Measurements from ENCODE around the gene TGFBR3.

TGFBR3 gene

GRCh38 chr1:91734761-91735160, 151.2 kb downstream of the TGFBR3 start:
- no peak overlapping the region for H3K18ac ChIP-seq (ENCODE audit: low read length)
- no peaks in the 10 kb centered on the region for H3K27me3 ChIP-seq (ENCODE audit: control insufficient read depth in 3 of 3, insufficient read depth in 3 of 3, low read depth in 1 of 3, low read length in 3 of 3)
- H3K14ac ChIP-seq (ENCODE audit: low read length) = no peak overlapping the region
- no CpG with 5 or more reads among the region's 8 CpGs for WGBS, 2 donors (ENCODE audit: extremely low coverage in 2 of 2, insufficient read length in 2 of 2, insufficient replicate concordance in 1 of 2)
- H3K27ac ChIP-seq (replicated peaks; ENCODE audit: low read length) = no peak overlapping the region
- no peak overlapping the region for H3K9ac ChIP-seq (ENCODE audit: low read depth, low read length, poor library complexity)
- no peak overlapping the region for H4K91ac ChIP-seq (ENCODE audit: low read depth, low read length, poor library complexity)
- H3K9me3 ChIP-seq (replicated peaks in 1 of 2; ENCODE audit: control insufficient read depth in 2 of 2, insufficient read depth in 1 of 2, low read depth in 1 of 2, low read length in 2 of 2) = peaks cover 3% of the 10 kb centered on the region in 2 donors
- H3K79me1 ChIP-seq (ENCODE audit: low read depth, low read length) = no peaks in the 10 kb centered on the region
- H3K23ac ChIP-seq (ENCODE audit: low read depth, low read length, poor library complexity) = no peak overlapping the region
- no peak for DNase-seq (ENCODE audit: low spot score)
- no peak overlapping the region for H3K4me3 ChIP-seq (ENCODE audit: low read length in 2 of 2)
- no peak overlapping the region for H3K4me2 ChIP-seq (ENCODE audit: insufficient read depth, low read length, poor library complexity, severe bottlenecking)
- peaks cover 22 to 25% of the 10 kb centered on the region in 2 donors for H3K4me1 ChIP-seq (ENCODE audit: control insufficient read depth in 2 of 2, insufficient read depth in 1 of 2, low read depth in 1 of 2, low read length in 2 of 2)
- H2BK5ac ChIP-seq (ENCODE audit: low read length) = no peak overlapping the region
- no peak overlapping the region for H2AK5ac ChIP-seq (ENCODE audit: low read depth, low read length)
- no peak overlapping the region for H2BK120ac ChIP-seq (ENCODE audit: low read depth, low read length)
- no peak overlapping the region for H2BK12ac ChIP-seq (ENCODE audit: low read length)
- H2AFZ ChIP-seq (ENCODE audit: low read length) = no peak overlapping the region
- no peak overlapping the region for H4K8ac ChIP-seq (ENCODE audit: low read depth, low read length)
- no peak overlapping the region for H2BK15ac ChIP-seq (ENCODE audit: low read length)
- H3K4ac ChIP-seq (ENCODE audit: low read length) = no peak overlapping the region
- H3K36me3 ChIP-seq (replicated peaks in 1 of 2; ENCODE audit: control insufficient read depth in 2 of 2, insufficient read depth in 2 of 2, low read length in 2 of 2) = peaks cover 0 to 4% of the 10 kb centered on the region in 2 donors

- H3K4me2 ChIP-seq (ENCODE audit: insufficient read depth, low read length, poor library complexity, severe bottlenecking) = no peak overlapping the region
- H2BK15ac ChIP-seq (ENCODE audit: low read length) = no peak overlapping the region
- no CpG with 5 or more reads among the region's 8 CpGs for WGBS, 2 donors (ENCODE audit: extremely low coverage in 2 of 2, insufficient read length in 2 of 2, insufficient replicate concordance in 1 of 2)
- H3K4me3 ChIP-seq (ENCODE audit: low read length in 2 of 2) = no peak overlapping the region
- no peaks in the 10 kb centered on the region for H3K27me3 ChIP-seq (ENCODE audit: control insufficient read depth in 3 of 3, insufficient read depth in 3 of 3, low read depth in 1 of 3, low read length in 3 of 3)
- no peak overlapping the region for H3K9ac ChIP-seq (ENCODE audit: low read depth, low read length, poor library complexity)
- no peak overlapping the region for H3K18ac ChIP-seq (ENCODE audit: low read length)
- H2BK120ac ChIP-seq (ENCODE audit: low read depth, low read length) = no peak overlapping the region
- no peak overlapping the region for H3K14ac ChIP-seq (ENCODE audit: low read length)
- H3K4me1 ChIP-seq (ENCODE audit: control insufficient read depth in 2 of 2, insufficient read depth in 1 of 2, low read depth in 1 of 2, low read length in 2 of 2) = peaks cover 22 to 25% of the 10 kb centered on the region in 2 donors
- H3K4ac ChIP-seq (ENCODE audit: low read length) = no peak overlapping the region
- H3K36me3 ChIP-seq (replicated peaks in 1 of 2; ENCODE audit: control insufficient read depth in 2 of 2, insufficient read depth in 2 of 2, low read length in 2 of 2) = no peaks in the 10 kb centered on the region
- no peak overlapping the region for H2AK5ac ChIP-seq (ENCODE audit: low read depth, low read length)
- H4K8ac ChIP-seq (ENCODE audit: low read depth, low read length) = no peak overlapping the region
- H2BK5ac ChIP-seq (ENCODE audit: low read length) = no peak overlapping the region
- DNase-seq (ENCODE audit: low spot score) = no peak
- H3K9me3 ChIP-seq (replicated peaks in 1 of 2; ENCODE audit: control insufficient read depth in 2 of 2, insufficient read depth in 1 of 2, low read depth in 1 of 2, low read length in 2 of 2) = no peaks in the 10 kb centered on the region
- no peak overlapping the region for H4K91ac ChIP-seq (ENCODE audit: low read depth, low read length, poor library complexity)
- no peak overlapping the region for H3K23ac ChIP-seq (ENCODE audit: low read depth, low read length, poor library complexity)
- no peak overlapping the region for H2BK12ac ChIP-seq (ENCODE audit: low read length)
- H3K79me1 ChIP-seq (ENCODE audit: low read depth, low read length) = no peaks in the 10 kb centered on the region
- H3K27ac ChIP-seq (replicated peaks; ENCODE audit: low read length) = no peak overlapping the region
- no peak overlapping the region for H2AFZ ChIP-seq (ENCODE audit: low read length)
These were observed 152.7 kb downstream of the TGFBR3 start for GRCh38 chr1:91733108-91733710.

GRCh38 chr1:91732291-91733107, 153.5 kb downstream of the TGFBR3 start:
- H3K18ac ChIP-seq (ENCODE audit: low read length) = peak overlapping the region; percentile 35
- H3K27me3 ChIP-seq (ENCODE audit: control insufficient read depth in 3 of 3, insufficient read depth in 3 of 3, low read depth in 1 of 3, low read length in 3 of 3) = no peaks in the 10 kb centered on the region
- H3K9me3 ChIP-seq (replicated peaks in 1 of 2; ENCODE audit: control insufficient read depth in 2 of 2, insufficient read depth in 1 of 2, low read depth in 1 of 2, low read length in 2 of 2) = no peaks in the 10 kb centered on the region
- no peak overlapping the region for H3K23ac ChIP-seq (ENCODE audit: low read depth, low read length, poor library complexity)
- no peak overlapping the region for H2BK120ac ChIP-seq (ENCODE audit: low read depth, low read length)
- H2AFZ ChIP-seq (ENCODE audit: low read length) = peak overlapping the region; percentile 11
- H3K14ac ChIP-seq (ENCODE audit: low read length) = no peak overlapping the region
- no peak overlapping the region for H2BK15ac ChIP-seq (ENCODE audit: low read length)
- no peak overlapping the region for H4K8ac ChIP-seq (ENCODE audit: low read depth, low read length)
- no peak overlapping the region for H4K91ac ChIP-seq (ENCODE audit: low read depth, low read length, poor library complexity)
- H3K4me2 ChIP-seq (ENCODE audit: insufficient read depth, low read length, poor library complexity, severe bottlenecking) = no peak overlapping the region
- no peak overlapping the region for H3K9ac ChIP-seq (ENCODE audit: low read depth, low read length, poor library complexity)
- H2BK5ac ChIP-seq (ENCODE audit: low read length) = no peak overlapping the region
- H2AK5ac ChIP-seq (ENCODE audit: low read depth, low read length) = peak overlapping the region; percentile 21
- no peaks in the 10 kb centered on the region for H3K36me3 ChIP-seq (replicated peaks in 1 of 2; ENCODE audit: control insufficient read depth in 2 of 2, insufficient read depth in 2 of 2, low read length in 2 of 2)
- H3K27ac ChIP-seq (replicated peaks; ENCODE audit: low read length) = no peak overlapping the region
- no peak overlapping the region for H3K4ac ChIP-seq (ENCODE audit: low read length)
- no peak overlapping the region for H2BK12ac ChIP-seq (ENCODE audit: low read length)
- peaks cover 21 to 23% of the 10 kb centered on the region in 2 donors for H3K4me1 ChIP-seq (ENCODE audit: control insufficient read depth in 2 of 2, insufficient read depth in 1 of 2, low read depth in 1 of 2, low read length in 2 of 2)
- H3K79me1 ChIP-seq (ENCODE audit: low read depth, low read length) = no peaks in the 10 kb centered on the region
- H3K4me3 ChIP-seq (ENCODE audit: low read length in 2 of 2) = no peak overlapping the region
- DNase-seq (ENCODE audit: low spot score) = no peak
- WGBS, 2 donors (ENCODE audit: extremely low coverage in 2 of 2, insufficient read length in 2 of 2, insufficient replicate concordance in 1 of 2) = no CpG with 5 or more reads among the region's 15 CpGs

GRCh38 chr1:91731815-91732214, 154.1 kb downstream of the TGFBR3 start:
- Histone ChIP-seq H3K9me3 (replicated peaks in 1 of 2; ENCODE audit: control insufficient read depth in 2 of 2, insufficient read depth in 1 of 2, low read depth in 1 of 2, low read length in 2 of 2) (no peaks in the 10 kb centered on the region), H3K79me1 (ENCODE audit: low read depth, low read length) (no peaks in the 10 kb centered on the region), H3K4me3 (ENCODE audit: low read length in 2 of 2) (no peak overlapping the region), H2BK120ac (ENCODE audit: low read depth, low read length) (no peak overlapping the region), H4K8ac (ENCODE audit: low read depth, low read length) (no peak overlapping the region), H3K9ac (ENCODE audit: low read depth, low read length, poor library complexity) (no peak overlapping the region), H2BK5ac (ENCODE audit: low read length) (no peak overlapping the region), H2BK12ac (ENCODE audit: low read length) (no peak overlapping the region), H3K27me3 (ENCODE audit: control insufficient read depth in 3 of 3, insufficient read depth in 3 of 3, low read depth in 1 of 3, low read length in 3 of 3) (no peaks in the 10 kb centered on the region), H3K27ac (replicated peaks; ENCODE audit: low read length) (no peak overlapping the region), H3K14ac (ENCODE audit: low read length) (no peak overlapping the region), H3K36me3 (replicated peaks in 1 of 2; ENCODE audit: control insufficient read depth in 2 of 2, insufficient read depth in 2 of 2, low read length in 2 of 2) (no peaks in the 10 kb centered on the region), H3K4ac (ENCODE audit: low read length) (no peak overlapping the region), H2AFZ (ENCODE audit: low read length) (no peak overlapping the region), H3K4me1 (ENCODE audit: control insufficient read depth in 2 of 2, insufficient read depth in 1 of 2, low read depth in 1 of 2, low read length in 2 of 2) (peaks cover 15 to 17% of the 10 kb centered on the region in 2 donors), H2BK15ac (ENCODE audit: low read length) (no peak overlapping the region), H3K18ac (ENCODE audit: low read length) (no peak overlapping the region), H3K4me2 (ENCODE audit: insufficient read depth, low read length, poor library complexity, severe bottlenecking) (no peak overlapping the region), H3K23ac (ENCODE audit: low read depth, low read length, poor library complexity) (no peak overlapping the region), H2AK5ac (ENCODE audit: low read depth, low read length) (no peak overlapping the region), H4K91ac (ENCODE audit: low read depth, low read length, poor library complexity) (peak overlapping the region; percentile 40)
- no CpG with 5 or more reads among the region's 4 CpGs for WGBS, 2 donors (ENCODE audit: extremely low coverage in 2 of 2, insufficient read length in 2 of 2, insufficient replicate concordance in 1 of 2)
- no peak for DNase-seq (ENCODE audit: low spot score)

All from neuronal stem cell (in vitro differentiated cells).